ENCODE results near the gene HES7. TPM values are rescaled to one million over a fixed set of nuclear protein-coding genes. Genes with fewer than 3 reads are reported as not detected.

The HES7 gene
- polyA plus RNA-seq, 4 donors, result 0.06 TPM; not detected in 3

DNA sequence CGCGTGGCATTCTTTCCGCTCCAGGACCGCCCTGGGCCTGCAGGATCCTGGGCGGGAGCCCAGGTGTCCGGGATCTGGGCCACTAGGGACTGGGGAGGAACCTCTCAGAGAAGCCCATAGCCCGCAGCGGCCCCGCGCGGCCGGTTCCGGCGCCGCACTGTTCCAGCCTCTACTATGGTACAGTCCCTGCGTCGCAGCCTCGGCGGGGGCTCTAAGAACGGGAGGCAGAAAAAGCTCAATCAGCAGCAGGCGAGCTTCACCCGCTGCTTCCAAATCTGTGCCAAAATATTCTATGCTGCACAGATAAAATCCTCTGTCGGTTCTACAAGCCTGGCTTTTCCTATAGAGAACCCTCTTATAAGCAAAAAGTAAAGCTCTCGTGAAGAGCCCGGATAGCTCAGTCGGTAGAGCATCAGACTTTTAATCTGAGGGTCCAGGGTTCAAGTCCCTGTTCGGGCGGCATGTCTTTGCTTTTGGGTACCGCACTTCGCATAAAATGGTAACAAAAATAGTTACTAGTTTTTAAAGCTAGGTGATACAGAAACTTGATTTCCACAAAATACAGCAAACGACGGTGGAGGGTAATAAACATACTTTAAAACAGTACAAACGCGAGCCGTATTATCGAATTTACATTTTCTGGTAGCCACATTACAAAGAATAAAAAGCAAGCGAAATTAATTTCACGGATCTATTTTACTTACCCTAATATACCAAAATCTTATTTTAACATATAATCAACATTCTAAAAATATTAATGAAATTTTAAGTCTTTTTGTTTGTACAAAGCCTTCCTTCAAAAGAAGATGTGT, 4.9 kb downstream of the HES7 start:
- Histone ChIP-seq H3K4me1 (ENCODE audit: control insufficient read depth in 3 of 3, insufficient read depth in 2 of 3, low read depth in 1 of 3, low read length in 2 of 3) (peaks cover 13 to 56% (median 15%) of the 10 kb centered on the region in 3 donors), H3K9me3 (ENCODE audit: control insufficient read depth in 2 of 2, insufficient read depth in 1 of 2, low read depth in 1 of 2, low read length in 1 of 2) (no peaks in the 10 kb centered on the region), H3K36me3 (ENCODE audit: control insufficient read depth in 3 of 3, insufficient read depth in 2 of 3, low read depth in 1 of 3, low read length in 3 of 3) (no peaks in the 10 kb centered on the region), H3K4me3 (ENCODE audit: low read depth in 1 of 3, low read length in 3 of 3) (peak overlapping the region in 2 of 3 donors; percentile 36 to 76), H3K27ac (ENCODE audit: low read depth in 1 of 3, low read length in 2 of 3) (peak overlapping the region; percentile 46 to 88 (median 51)), H3K27me3 (ENCODE audit: control insufficient read depth in 3 of 3, insufficient read depth in 3 of 3, low read length in 3 of 3) (peaks cover 7 to 78% (median 21%) of the 10 kb centered on the region in 3 donors)
- peak; percentile 75 to 89 for DNase-seq
- FAIRE-seq, result no peak
- WGBS, 3 donors, result 0 to 1% (median 0%) methylated on average over 38 of the region's 38 CpGs

DNA sequence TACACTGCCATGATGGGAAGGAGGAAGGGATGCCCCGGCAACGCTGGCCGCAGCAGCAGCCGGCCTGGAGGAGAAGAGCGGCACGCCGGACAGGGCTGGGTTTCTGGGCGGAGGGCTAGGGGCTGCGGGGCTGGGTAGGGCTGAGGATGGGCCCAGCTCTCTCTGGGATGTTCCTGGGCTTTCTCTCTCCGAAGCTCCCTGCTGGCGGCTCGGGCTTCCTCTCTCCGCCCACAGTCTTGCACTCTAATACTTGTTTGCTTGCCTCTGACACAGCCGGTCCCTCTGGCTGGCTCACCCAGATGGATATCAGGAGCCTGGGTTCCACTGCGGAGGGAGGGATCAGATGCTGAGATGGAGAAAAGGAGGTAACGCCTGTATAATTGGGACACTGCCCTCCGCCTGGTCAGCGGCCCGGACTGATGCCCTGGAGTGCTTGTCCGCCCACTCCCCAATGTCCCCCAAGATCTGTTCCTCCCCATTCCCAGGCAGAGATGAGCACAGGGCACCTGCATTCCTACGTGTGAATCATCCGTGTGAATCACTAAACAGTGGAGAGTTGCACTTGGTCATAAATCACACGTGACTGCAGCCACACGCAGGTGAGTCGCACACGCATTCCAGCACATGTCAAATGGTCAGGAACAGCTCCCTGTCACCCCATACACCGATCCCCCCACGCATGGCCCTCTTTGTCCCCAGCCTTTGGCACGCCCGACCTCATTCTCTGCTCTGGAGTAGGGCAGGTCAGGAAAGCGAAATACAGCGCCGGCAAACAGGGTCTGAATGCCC, 5.7 kb downstream of the HES7 start, which contains the start of gene ALOXE3:
TSS of gene ALOXE3 (minus strand) at position 535 of the 789 bp plus-strand sequence. CDS start at position 11, 524 bp downstream.
- Histone ChIP-seq H3K4me3 (ENCODE audit: low read depth in 1 of 3, low read length in 3 of 3) (peak within 1 kb of the TSS in 2 of 3 donors; percentile 36 to 76), H3K9me3 (ENCODE audit: control insufficient read depth in 2 of 2, insufficient read depth in 1 of 2, low read depth in 1 of 2, low read length in 1 of 2) (no peaks in the 10 kb centered on the region), H3K27ac (ENCODE audit: low read depth in 1 of 3, low read length in 2 of 3) (peak within 1 kb of the TSS; percentile 51 to 88 (median 67)), H3K27me3 (ENCODE audit: control insufficient read depth in 3 of 3, insufficient read depth in 3 of 3, low read length in 3 of 3) (peaks cover 4 to 75% (median 21%) of the 10 kb centered on the region in 3 donors), H3K4me1 (ENCODE audit: control insufficient read depth in 3 of 3, insufficient read depth in 2 of 3, low read depth in 1 of 3, low read length in 2 of 3) (peaks cover 12 to 48% (median 12%) of the 10 kb centered on the region in 3 donors), H3K36me3 (ENCODE audit: control insufficient read depth in 3 of 3, insufficient read depth in 2 of 3, low read depth in 1 of 3, low read length in 3 of 3) (no peaks in the 10 kb centered on the region)
- no peak for FAIRE-seq
- peak; percentile 86 for DNase-seq
- 1 to 2% (median 2%) methylated on average over 29 to 33 of the region's 33 CpGs for WGBS, 3 donors

DNA sequence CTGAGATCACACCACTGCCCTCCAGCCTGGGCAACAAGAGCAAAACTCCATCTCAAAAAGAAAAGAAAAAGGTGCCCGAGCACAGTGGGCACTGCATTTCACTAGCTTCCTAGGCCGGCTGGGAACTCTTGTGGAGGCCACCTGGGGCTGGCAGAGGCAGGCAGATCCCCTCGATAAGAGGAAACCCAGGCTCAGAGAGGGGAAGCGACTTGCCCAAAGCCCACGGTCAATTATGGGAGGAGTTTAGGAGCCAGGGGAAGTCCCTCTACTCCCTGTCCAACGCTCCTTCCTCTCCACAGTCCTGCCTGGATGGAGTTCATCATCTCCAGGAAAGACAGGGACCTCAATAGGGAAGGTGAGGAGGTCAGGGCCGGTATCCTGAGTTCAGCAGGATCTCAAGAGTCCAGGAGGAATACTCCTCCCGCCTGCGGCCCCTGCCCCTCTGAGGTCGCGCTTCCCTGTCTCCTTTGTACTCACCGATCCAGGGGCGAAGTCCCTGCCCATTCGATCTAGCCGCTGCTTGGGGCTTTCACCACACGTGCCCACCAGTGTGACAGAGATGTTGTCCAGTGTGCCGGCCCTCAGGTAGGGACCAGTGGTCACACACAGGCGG, 6.4 kb downstream of the HES7 start:
- Histone ChIP-seq H3K36me3 (ENCODE audit: control insufficient read depth in 3 of 3, insufficient read depth in 2 of 3, low read depth in 1 of 3, low read length in 3 of 3) (no peaks in the 10 kb centered on the region), H3K27me3 (ENCODE audit: control insufficient read depth in 3 of 3, insufficient read depth in 3 of 3, low read length in 3 of 3) (peaks cover 4 to 74% (median 18%) of the 10 kb centered on the region in 3 donors), H3K4me3 (ENCODE audit: low read depth in 1 of 3, low read length in 3 of 3) (peak overlapping the region in 2 of 3 donors; percentile 36 to 76), H3K27ac (ENCODE audit: low read depth in 1 of 3, low read length in 2 of 3) (peak overlapping the region in 2 of 3 donors; percentile 63 to 67), H3K4me1 (ENCODE audit: control insufficient read depth in 3 of 3, insufficient read depth in 2 of 3, low read depth in 1 of 3, low read length in 2 of 3) (peaks cover 7 to 41% (median 12%) of the 10 kb centered on the region in 3 donors), H3K9me3 (ENCODE audit: control insufficient read depth in 2 of 2, insufficient read depth in 1 of 2, low read depth in 1 of 2, low read length in 1 of 2) (no peaks in the 10 kb centered on the region)
- 3 to 5% (median 4%) methylated on average over 18 of the region's 18 CpGs for WGBS, 3 donors
- DNase-seq (peak; percentile 10 to 41), FAIRE-seq (no peak)

DNA sequence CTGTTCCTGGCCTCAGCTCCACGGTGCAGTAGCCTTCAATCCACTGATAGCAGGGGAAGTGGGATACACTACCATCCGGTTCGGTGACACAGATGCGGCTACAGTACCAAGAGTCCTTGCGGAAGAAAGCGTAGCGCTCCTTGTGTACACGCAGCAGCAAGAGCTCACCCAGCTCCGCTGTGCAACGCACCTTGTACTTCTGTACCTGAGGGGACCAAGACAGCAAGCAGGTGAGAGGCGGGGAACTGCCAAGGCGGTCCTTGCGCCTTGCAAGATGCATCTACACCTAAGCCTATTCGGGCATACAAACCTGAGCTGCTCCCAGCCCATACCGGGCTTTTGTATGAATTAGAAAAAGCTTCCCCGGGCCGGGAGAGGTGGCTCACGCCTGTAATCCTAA, 7.1 kb downstream of the HES7 start:
- FAIRE-seq (no peak), DNase-seq (peak; percentile 35 to 44)
- Histone ChIP-seq H3K27ac (ENCODE audit: low read depth in 1 of 3, low read length in 2 of 3) (no peak overlapping the region), H3K36me3 (ENCODE audit: control insufficient read depth in 3 of 3, insufficient read depth in 2 of 3, low read depth in 1 of 3, low read length in 3 of 3) (no peaks in the 10 kb centered on the region), H3K9me3 (ENCODE audit: control insufficient read depth in 2 of 2, insufficient read depth in 1 of 2, low read depth in 1 of 2, low read length in 1 of 2) (no peaks in the 10 kb centered on the region), H3K4me1 (ENCODE audit: control insufficient read depth in 3 of 3, insufficient read depth in 2 of 3, low read depth in 1 of 3, low read length in 2 of 3) (peaks cover 5 to 36% (median 6%) of the 10 kb centered on the region in 3 donors), H3K4me3 (ENCODE audit: low read depth in 1 of 3, low read length in 3 of 3) (no peak overlapping the region), H3K27me3 (ENCODE audit: control insufficient read depth in 3 of 3, insufficient read depth in 3 of 3, low read length in 3 of 3) (peaks cover 0 to 74% (median 17%) of the 10 kb centered on the region in 3 donors)
- WGBS, 3 donors, result 20 to 42% (median 21%) methylated on average over 18 of the region's 18 CpGs

DNA sequence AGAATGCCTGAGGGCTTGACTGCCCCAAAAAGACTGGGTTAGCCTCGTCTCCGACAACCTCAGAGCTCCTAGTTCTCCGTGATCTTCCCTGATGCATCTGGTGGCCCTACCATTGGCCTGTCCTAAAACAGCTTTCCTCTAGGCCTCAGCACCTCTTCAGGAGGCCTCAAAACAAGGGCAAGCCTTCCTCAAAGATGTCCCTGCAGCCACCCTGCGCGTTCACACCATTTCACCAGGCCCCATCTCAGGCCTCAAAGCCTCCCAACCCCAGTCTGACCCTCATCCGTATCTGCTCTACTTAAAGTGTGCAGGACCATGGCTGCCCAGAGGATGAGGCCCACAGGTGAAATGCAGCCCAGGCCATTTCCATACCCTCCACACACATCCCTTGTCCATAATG, 13.0 kb downstream of the HES7 start:
- FAIRE-seq (no peak), DNase-seq (no peak)
- 90 to 93% (median 91%) methylated on average over 6 of the region's 6 CpGs for WGBS, 3 donors
- Histone ChIP-seq H3K4me1 (ENCODE audit: control insufficient read depth in 3 of 3, insufficient read depth in 2 of 3, low read depth in 1 of 3, low read length in 2 of 3) (peaks cover 0 to 16% (median 0%) of the 10 kb centered on the region in 3 donors), H3K4me3 (ENCODE audit: low read depth in 1 of 3, low read length in 3 of 3) (no peak overlapping the region), H3K36me3 (ENCODE audit: control insufficient read depth in 3 of 3, insufficient read depth in 2 of 3, low read depth in 1 of 3, low read length in 3 of 3) (no peaks in the 10 kb centered on the region), H3K9me3 (ENCODE audit: control insufficient read depth in 2 of 2, insufficient read depth in 1 of 2, low read depth in 1 of 2, low read length in 1 of 2) (no peaks in the 10 kb centered on the region), H3K27me3 (ENCODE audit: control insufficient read depth in 3 of 3, insufficient read depth in 3 of 3, low read length in 3 of 3) (peaks cover 0 to 62% (median 16%) of the 10 kb centered on the region in 3 donors), H3K27ac (ENCODE audit: low read depth in 1 of 3, low read length in 2 of 3) (no peak overlapping the region)

DNA sequence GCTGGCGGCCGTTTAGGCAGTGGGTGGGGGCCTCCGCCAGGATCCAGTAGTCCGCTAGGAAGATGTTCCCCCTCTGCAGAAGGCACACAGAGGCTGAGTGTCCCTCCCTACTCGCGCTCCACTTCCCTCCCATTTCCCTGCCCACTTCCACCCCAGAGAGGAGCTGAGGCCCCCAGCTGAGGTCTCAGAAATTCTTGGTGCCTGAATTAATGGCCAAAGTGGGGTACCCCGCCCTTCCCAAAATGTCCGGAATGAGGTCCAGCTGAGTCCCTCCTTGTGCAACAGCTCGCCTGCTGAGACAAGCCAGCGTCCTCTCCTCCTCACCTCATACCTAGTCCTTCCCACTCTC, 13.5 kb downstream of the HES7 start:
- no peak overlapping the region for H3K4me3 ChIP-seq (ENCODE audit: low read depth in 1 of 3, low read length in 3 of 3)
- DNase-seq, result no peak
- H3K9me3 ChIP-seq (ENCODE audit: control insufficient read depth in 2 of 2, insufficient read depth in 1 of 2, low read depth in 1 of 2, low read length in 1 of 2), result no peaks in the 10 kb centered on the region
- peaks cover 0 to 16% (median 0%) of the 10 kb centered on the region in 3 donors for H3K4me1 ChIP-seq (ENCODE audit: control insufficient read depth in 3 of 3, insufficient read depth in 2 of 3, low read depth in 1 of 3, low read length in 2 of 3)
- no peaks in the 10 kb centered on the region for H3K36me3 ChIP-seq (ENCODE audit: control insufficient read depth in 3 of 3, insufficient read depth in 2 of 3, low read depth in 1 of 3, low read length in 3 of 3)
- H3K27me3 ChIP-seq (ENCODE audit: control insufficient read depth in 3 of 3, insufficient read depth in 3 of 3, low read length in 3 of 3), result peaks cover 0 to 58% (median 16%) of the 10 kb centered on the region in 3 donors
- no peak overlapping the region for H3K27ac ChIP-seq (ENCODE audit: low read depth in 1 of 3, low read length in 2 of 3)
- 10 to 22% (median 15%) methylated on average over 10 of the region's 10 CpGs for WGBS, 3 donors
- FAIRE-seq, result no peak

DNA sequence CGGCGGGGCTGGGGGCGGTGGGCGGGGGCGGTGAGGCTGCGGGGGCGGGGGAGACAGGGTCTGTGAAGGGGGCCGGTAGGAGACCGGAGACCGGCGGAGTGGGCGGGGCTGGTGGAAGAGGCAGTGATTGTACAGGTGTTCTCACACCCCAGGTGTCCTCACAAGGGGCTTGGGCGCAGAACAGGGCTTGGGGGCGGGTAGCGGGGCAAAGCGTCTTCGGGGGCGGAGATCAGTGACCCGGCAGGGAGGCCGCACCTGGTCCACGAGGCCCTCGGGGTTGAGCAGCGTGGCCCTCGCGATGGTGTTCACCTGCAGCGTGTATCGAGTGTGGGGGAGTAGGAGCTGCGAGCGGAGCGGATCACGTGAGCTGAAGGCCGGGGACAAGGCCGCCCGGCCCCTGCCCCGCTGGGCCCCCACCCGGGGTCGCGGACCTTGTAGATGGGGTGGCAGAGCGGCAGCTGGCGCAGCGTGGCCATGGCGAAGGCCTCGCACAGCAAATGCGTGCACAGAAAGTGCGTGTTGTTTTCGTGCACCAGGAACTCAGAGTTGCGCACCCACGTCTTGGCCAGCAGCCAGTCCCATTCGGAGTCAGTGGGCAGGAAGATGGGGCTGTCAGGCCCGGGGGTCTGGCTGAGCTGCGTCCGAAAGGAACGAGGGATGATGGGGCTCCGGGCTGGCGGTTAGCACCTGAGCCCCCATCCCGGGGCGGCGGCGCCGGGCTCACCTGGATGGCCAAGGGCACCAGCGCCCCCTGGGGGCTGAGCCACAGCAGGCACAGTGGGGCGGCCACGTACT, 14.0 kb downstream of the HES7 start:
- Histone ChIP-seq H3K4me1 (ENCODE audit: control insufficient read depth in 3 of 3, insufficient read depth in 2 of 3, low read depth in 1 of 3, low read length in 2 of 3) (peaks cover 0 to 16% (median 0%) of the 10 kb centered on the region in 3 donors), H3K4me3 (ENCODE audit: low read depth in 1 of 3, low read length in 3 of 3) (peak overlapping the region; percentile 21 to 42 (median 21)), H3K27me3 (ENCODE audit: control insufficient read depth in 3 of 3, insufficient read depth in 3 of 3, low read length in 3 of 3) (peaks cover 0 to 52% (median 16%) of the 10 kb centered on the region in 3 donors), H3K36me3 (ENCODE audit: control insufficient read depth in 3 of 3, insufficient read depth in 2 of 3, low read depth in 1 of 3, low read length in 3 of 3) (no peaks in the 10 kb centered on the region), H3K9me3 (ENCODE audit: control insufficient read depth in 2 of 2, insufficient read depth in 1 of 2, low read depth in 1 of 2, low read length in 1 of 2) (no peaks in the 10 kb centered on the region), H3K27ac (ENCODE audit: low read depth in 1 of 3, low read length in 2 of 3) (no peak overlapping the region)
- DNase-seq (peak; percentile 65 to 87), FAIRE-seq (no peak)
- 4 to 10% (median 5%) methylated on average over 42 to 63 of the region's 63 CpGs for WGBS, 3 donors
